Endothelial cell of umbilical vein (primary cell): ENCODE data around the gene AP5S1. TPM values are rescaled to one million over a fixed set of nuclear protein-coding genes. Genes with fewer than 3 reads are reported as not detected.

ENCODE experiments used
- BruUV-seq: library from RNA; stranded (reverse); fragments of 400-500 nt; replicated peaks from 2 replicates; lab custom pipeline; 2021; lab: Mats Ljungman, UMichigan
- CTCF ChIA-PET: fragments of 300-600, 350-600 bp; sonication (Branson Sonifier 250); formaldehyde crosslinking; loops from one replicate; lab custom pipeline; 2021; ENCODE audit warnings: antibody characterized with exemption, inconsistent platforms; lab: Charles Lee
- POLR2A ChIA-PET: fragments of 300-600, 350-600 bp; sonication (Branson Sonifier 250); formaldehyde crosslinking; loops from one replicate; lab custom pipeline; 2021; ENCODE audit warnings: antibody characterized with exemption, inconsistent platforms; lab: Charles Lee
- DNase-seq: peaks from one replicate; pipeline ENCODE4 v3.0.0-alpha.2; 2011; ENCODE audit warnings: low read depth, low spot score
- FAIRE-seq: peaks from 2 replicates; lab custom pipeline; 2011; peaks lifted over from hg19 to GRCh38; lab: Jason Lieb, UNC
- H2AFZ ChIP-seq: 2 replicates; pipeline ENCODE4 v1.6.0; 2012; ENCODE audit warnings: low read depth, low read length, control low read depth, inconsistent platforms
- H3K27ac ChIP-seq: 2 replicates; pipeline ENCODE4 v1.5.1; 2011; ENCODE audit warnings: low read depth, mild to moderate bottlenecking, control low read depth, low read length, moderate library complexity; ENCODE audit not compliant: insufficient read depth
- H3K27me3 ChIP-seq, 2 experiments: 2 replicates each; pipeline versions ENCODE4 v1.6.0 to v1.6.1; 2011; ENCODE audit warnings: low read length in 2 of 2, mixed read lengths in 1 of 2; ENCODE audit not compliant: control insufficient read depth in 2 of 2, insufficient read depth in 2 of 2
- H3K36me3 ChIP-seq, 2 experiments: 2 replicates in 1 of 2; 3 replicates in 1 of 2; pipeline ENCODE4 v1.5.1; 2011; ENCODE audit warnings: low read length in 2 of 2, mild to moderate bottlenecking in 1 of 2, moderate library complexity in 1 of 2; ENCODE audit not compliant: control insufficient read depth in 2 of 2, insufficient read depth in 2 of 2; ENCODE audit errors: extremely low read depth in 1 of 2
- H3K4me1 ChIP-seq: 3 replicates; pipeline ENCODE4 v1.5.1; 2011; ENCODE audit warnings: mild to moderate bottlenecking, low read length; ENCODE audit not compliant: control insufficient read depth, insufficient read depth; ENCODE audit errors: extremely low read depth
- H3K4me2 ChIP-seq: 2 replicates; pipeline ENCODE4 v1.6.1; 2011; ENCODE audit warnings: low read length, control low read depth, mixed read lengths; ENCODE audit not compliant: insufficient read depth
- H3K4me3 ChIP-seq, 3 experiments: fragments of 200-600 bp in 1 of 3; sonication (generic), shearing (Covaris generic) in 1 of 3; replicated peaks in 1 of 3; 2 replicates each; pipeline ENCODE4 v1.5.1; 2011 to 2016; ENCODE audit warnings: control low read depth in 3 of 3, low read length in 3 of 3, mild to moderate bottlenecking in 2 of 3, inconsistent platforms in 1 of 3, low read depth in 1 of 3, moderate library complexity in 1 of 3; ENCODE audit not compliant: insufficient read depth in 1 of 3
- H3K79me2 ChIP-seq: 2 replicates; pipeline ENCODE4 v1.6.0; 2012; ENCODE audit warnings: low read length, inconsistent platforms; ENCODE audit not compliant: control insufficient read depth, insufficient read depth
- H3K9ac ChIP-seq: replicated peaks from 2 replicates; pipeline ENCODE3; 2011; ENCODE audit warnings: low read length, control low read depth; ENCODE audit not compliant: insufficient read depth; ENCODE audit errors: extremely low read depth
- H3K9me1 ChIP-seq: replicated peaks from 3 replicates; pipeline ENCODE4 v1.6.0; 2011; ENCODE audit warnings: mild to moderate bottlenecking, low read length; ENCODE audit not compliant: control insufficient read depth, insufficient read depth; ENCODE audit errors: extremely low read depth
- H3K9me3 ChIP-seq: replicated peaks from 2 replicates; pipeline ENCODE4 v1.5.1; 2012; ENCODE audit warnings: low read length, inconsistent platforms; ENCODE audit not compliant: control insufficient read depth, insufficient read depth
- H4K20me1 ChIP-seq: replicated peaks from 2 replicates; pipeline ENCODE3; 2011; ENCODE audit warnings: mild to moderate bottlenecking, low read length; ENCODE audit not compliant: control insufficient read depth, insufficient read depth; ENCODE audit errors: extremely low read depth
- EZH2 ChIP-seq: IDR thresholded peaks from 2 replicates; pipeline ENCODE4 v1.6.1; 2012; ENCODE audit warnings: borderline replicate concordance, low read depth, mild to moderate bottlenecking, moderate library complexity, low read length, inconsistent platforms; ENCODE audit not compliant: severe bottlenecking
- FOS ChIP-seq: IDR thresholded peaks from 2 replicates; pipeline ENCODE4 v1.6.1; 2011; ENCODE audit warnings: mild to moderate bottlenecking, low read length, moderate library complexity, borderline replicate concordance; ENCODE audit not compliant: insufficient read depth
- JUN ChIP-seq: IDR thresholded peaks from 2 replicates; pipeline ENCODE4 v1.6.1; 2011; ENCODE audit warnings: borderline replicate concordance, low read depth; ENCODE audit not compliant: insufficient read length, insufficient read depth
- MYC ChIP-seq: IDR thresholded peaks from one replicate; pipeline ENCODE4 v1.6.1; 2011; ENCODE audit warnings: mild to moderate bottlenecking, low read depth, low read length
- POLR2A ChIP-seq: IDR thresholded peaks from 2 replicates; pipeline ENCODE4 v1.6.1; 2012; ENCODE audit warnings: low read depth, mild to moderate bottlenecking, control low read depth, low read length
- dilution Hi-C: fragments of 300-500 bp; cut with MboI; formaldehyde crosslinking; loops from one replicate; pipeline ENCODE4 v1.15.0; 2019; ENCODE audit warnings: low sequenced_read_pairs; ENCODE audit not compliant: extremely low pct_ligation_motif_present
- intact Hi-C: fragments of 100-400 bp; cut with micrococcal nuclease; formaldehyde crosslinking; loops from one replicate; pipeline ENCODE4 v1.10.0; 2022
- polyA plus RNA-seq, 4 experiments: library from polyadenylated mRNA; depleted of rRNA in 3 of 4; stranded (reverse) in 3 of 4; unstranded in 1 of 4; fragments of >200 nt; gene quantifications; 2 replicates each; pipeline versions ENCODE4 v1.2.1 to v1.2.3, GENCODE V29; 2011 to 2012; ENCODE audit warnings: missing spikeins in 1 of 4
- total RNA-seq: library from RNA; stranded (reverse); gene quantifications from 2 replicates; pipeline ENCODE4 v1.2.3, GENCODE V29; 2021
- TF ChIP-seq, protein P1 (sequence below): IDR thresholded peaks from 2 replicates; pipeline ENCODE4 v1.6.1; 2011; ENCODE audit not compliant: insufficient read depth, insufficient read length

The AP5S1 gene
- total and polyA plus RNA-seq, 2 donors (not counting 3 experiments of a cell fraction or from before 2014, with no cell fraction given), result 15.7 to 22.0 TPM

DNA sequence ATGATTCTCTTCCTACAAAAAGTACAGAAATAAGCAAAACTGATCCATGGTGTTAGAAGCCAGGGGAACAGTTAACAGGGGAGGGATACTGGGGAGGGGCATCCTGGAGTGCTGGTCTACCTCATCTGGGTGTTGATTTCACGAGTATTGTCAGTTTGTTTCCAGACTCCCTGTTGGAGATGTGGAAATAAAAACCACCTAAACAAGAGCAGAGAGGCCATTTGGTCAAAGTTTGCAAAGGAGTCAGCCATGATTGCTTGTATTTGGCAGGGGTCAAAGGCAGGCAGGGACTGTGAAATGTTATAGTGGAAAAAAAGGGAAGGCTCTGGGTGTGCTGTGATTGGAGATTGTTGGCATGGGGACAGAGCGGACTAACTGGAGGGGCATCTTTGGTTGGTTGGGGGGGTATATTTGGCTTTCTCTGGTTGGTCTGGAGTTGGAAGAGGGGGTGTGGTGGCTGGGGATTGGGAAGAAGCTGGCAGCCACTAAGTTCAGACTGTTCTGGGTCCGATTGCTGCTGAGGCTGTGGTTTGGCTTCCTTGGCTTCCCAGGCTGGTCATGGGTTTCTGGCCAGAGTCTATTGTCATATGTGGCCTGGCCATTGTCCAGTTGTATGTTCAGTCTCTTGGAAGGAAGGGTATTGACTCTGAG lies 54.0 kb downstream of the AP5S1 start:
- CTCF ChIA-PET, result interaction anchor here (2.1 kb wide), 1 partner anchor 19 kb away, joined by 7 read pairs; no protein-coding TSS in a partner anchor
- Histone ChIP-seq H3K4me1 (peaks cover 3% of the 10 kb centered on the region), H3K9me1 (no peaks in the 10 kb centered on the region), H3K27me3 (no peaks in the 10 kb centered on the region), H3K36me3 (peaks cover 0 to 5% of the 10 kb centered on the region in 2 experiments), H3K4me3 (no peak overlapping the region), H3K9me3 (no peaks in the 10 kb centered on the region), H2AFZ (no peak overlapping the region), H3K4me2 (no peak overlapping the region), H3K79me2 (no peaks in the 10 kb centered on the region), H3K9ac (no peak overlapping the region), H3K27ac (no peak overlapping the region), H4K20me1 (no peaks in the 10 kb centered on the region)
- TF ChIP-seq, protein P1, sequence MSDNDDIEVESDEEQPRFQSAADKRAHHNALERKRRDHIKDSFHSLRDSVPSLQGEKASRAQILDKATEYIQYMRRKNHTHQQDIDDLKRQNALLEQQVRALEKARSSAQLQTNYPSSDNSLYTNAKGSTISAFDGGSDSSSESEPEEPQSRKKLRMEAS, result no peak
- TF ChIP-seq POLR2A, result peak; percentile 54
- dilution Hi-C loops, result no loop called here
- no peak for DNase-seq
- POLR2A ChIA-PET, result no interaction called here
- BruUV-seq, result no TSS peak
- no peak for FAIRE-seq
- intact Hi-C loops, result no loop called here

DNA sequence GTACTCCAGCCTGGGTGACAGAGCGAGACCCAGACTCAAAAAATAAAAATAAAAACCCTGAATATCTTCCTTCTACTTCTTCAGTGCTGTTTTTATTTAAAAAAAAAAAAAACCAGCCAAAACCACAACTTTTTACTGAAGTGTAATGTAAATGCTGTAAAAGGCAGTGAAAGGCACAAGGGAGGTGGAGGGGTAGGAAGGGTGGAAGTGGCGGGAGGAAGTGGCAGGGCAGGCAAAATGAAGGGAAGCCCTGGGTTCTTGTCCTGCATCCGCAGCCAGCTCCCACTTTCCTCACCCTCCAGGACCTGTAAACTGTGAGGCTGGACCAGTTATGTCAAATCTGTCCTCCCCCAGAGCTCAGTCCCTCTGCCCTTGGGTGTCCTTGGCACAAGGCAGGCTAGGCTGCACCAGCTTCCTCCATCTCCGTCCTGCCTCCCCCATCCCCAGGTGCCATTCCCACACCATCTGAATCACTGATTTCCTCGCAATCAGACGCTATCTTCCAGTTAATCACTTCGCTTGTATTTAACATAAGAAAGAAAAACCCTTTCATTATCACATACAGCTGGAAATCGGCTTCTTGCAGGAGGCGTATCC lies 55.1 kb downstream of the AP5S1 start:
- dilution Hi-C loops (no loop called here), intact Hi-C loops (no loop called here)
- Histone ChIP-seq H3K27ac (no peak overlapping the region), H3K9me1 (no peaks in the 10 kb centered on the region), H3K4me3 (no peak overlapping the region), H2AFZ (no peak overlapping the region), H4K20me1 (no peaks in the 10 kb centered on the region), H3K9ac (no peak overlapping the region), H3K79me2 (no peaks in the 10 kb centered on the region), H3K4me1 (peaks cover 3% of the 10 kb centered on the region), H3K9me3 (no peaks in the 10 kb centered on the region), H3K4me2 (no peak overlapping the region), H3K36me3 (peaks cover 0 to 3% of the 10 kb centered on the region in 2 experiments), H3K27me3 (no peaks in the 10 kb centered on the region)
- no peak for FAIRE-seq
- ChIA-PET POLR2A (interaction anchor here (1.0 kb wide), 1 partner anchor 57 kb away, joined by 6 read pairs; no protein-coding TSS in a partner anchor), CTCF (interaction anchor here (0.9 to 2.1 kb wide), 4 partner anchors 8 to 197 kb away, joined by 3 to 7 read pairs (median 4); no protein-coding TSS in a partner anchor)
- BruUV-seq, result no TSS peak
- TF ChIP-seq FOS, result no peak
- TF ChIP-seq JUN, result no peak
- TF ChIP-seq POLR2A, result peak; percentile 25
- TF ChIP-seq EZH2, result no peak
- TF ChIP-seq MYC, result no peak
- no peak for DNase-seq
